Measurements from ENCODE around the gene DDX53. TPM values are rescaled to one million over a fixed set of nuclear protein-coding genes. Genes with fewer than 3 reads are reported as not detected.

DDX53 gene
- total RNA-seq (not detected), polyA plus RNA-seq (not detected)

- WGBS, 2 donors = 95% methylated on average over 23 of the region's 23 CpGs
- DNase-seq = no peak
- Histone ChIP-seq H3K36me3 (no peaks in the 10 kb centered on the region), H3K4me1 (no peaks in the 10 kb centered on the region), H3K9me3 (no peaks in the 10 kb centered on the region), H3K27ac (no peak within 1 kb of the TSS), H3K4me3 (no peak within 1 kb of the TSS), H3K27me3 (no peaks in the 10 kb centered on the region)
- intact Hi-C loops (cut with DNase I) = no loop called here
- TF ChIP-seq CTCF (IDR thresholded peaks at IDR 0.05) = no peak
- TF ChIP-seq POLR2AphosphoS5 (IDR thresholded peaks at IDR 0.05) = no peak
- no peak for TF ChIP-seq POLR2A (IDR thresholded peaks at IDR 0.05)
- TF ChIP-seq EP300 (IDR thresholded peaks at IDR 0.05) = no peak
These were observed at the start of gene DDX53 for GRCh38 chrX:22999696-23000223. Gene DDX53 (plus strand): TSS chrX:22999960. CDS start chrX:23000058, 98 bp downstream.

- intact Hi-C loops (cut with DNase I) = no loop called here
- no peak for DNase-seq
- H3K9me3 ChIP-seq = no peaks in the 10 kb centered on the region
- no peaks in the 10 kb centered on the region for H3K36me3 ChIP-seq
- 58 to 69% methylated on average over 5 of the region's 5 CpGs for WGBS, 2 donors
- no peak for TF ChIP-seq POLR2AphosphoS5 (IDR thresholded peaks at IDR 0.05)
- no peak for TF ChIP-seq CTCF (IDR thresholded peaks at IDR 0.05)
- TF ChIP-seq POLR2A (IDR thresholded peaks at IDR 0.05) = no peak
- no peak for TF ChIP-seq EP300 (IDR thresholded peaks at IDR 0.05)
- H3K27me3 ChIP-seq = no peaks in the 10 kb centered on the region
- no peak overlapping the region for H3K27ac ChIP-seq
- H3K4me3 ChIP-seq = no peak overlapping the region
- H3K4me1 ChIP-seq = peaks cover 0 to 4% (median 0%) of the 10 kb centered on the region in 4 donors
These were observed 49.2 kb upstream of the DDX53 start for GRCh38 chrX:22950269-22951266.

GRCh38 chrX:22952010-22952409 is 47.8 kb upstream of the DDX53 start:
- TF ChIP-seq CTCF (IDR thresholded peaks at IDR 0.05) (no peak), EP300 (IDR thresholded peaks at IDR 0.05) (no peak), POLR2AphosphoS5 (IDR thresholded peaks at IDR 0.05) (no peak), POLR2A (IDR thresholded peaks at IDR 0.05) (no peak)
- WGBS, 2 donors = 44 to 49% methylated on average over 6 of the region's 6 CpGs
- Histone ChIP-seq H3K27ac (no peak overlapping the region), H3K4me3 (no peak overlapping the region), H3K36me3 (no peaks in the 10 kb centered on the region), H3K4me1 (peaks cover 0 to 4% (median 0%) of the 10 kb centered on the region in 4 donors), H3K27me3 (no peaks in the 10 kb centered on the region), H3K9me3 (no peaks in the 10 kb centered on the region)
- no peak for DNase-seq
- intact Hi-C loops (cut with DNase I) = no loop called here

- intact Hi-C loops (cut with DNase I) = no loop called here
- Histone ChIP-seq H3K4me1 (peaks cover 0 to 4% (median 2%) of the 10 kb centered on the region in 4 donors), H3K4me3 (no peak overlapping the region), H3K27ac (no peak overlapping the region), H3K9me3 (no peaks in the 10 kb centered on the region), H3K27me3 (no peaks in the 10 kb centered on the region), H3K36me3 (no peaks in the 10 kb centered on the region)
- DNase-seq = no peak
- WGBS, 2 donors = 98 to 100% methylated on average over 2 of the region's 2 CpGs
- TF ChIP-seq POLR2A (IDR thresholded peaks at IDR 0.05) (no peak), POLR2AphosphoS5 (IDR thresholded peaks at IDR 0.05) (no peak)
These were observed 41.5 kb upstream of the DDX53 start for GRCh38 chrX:22958250-22958649.

- 80 to 83% methylated on average over 4 of the region's 4 CpGs for WGBS, 2 donors
- TF ChIP-seq POLR2AphosphoS5 (IDR thresholded peaks at IDR 0.05) (peak in 2 of 4 donors; percentile 26 to 39), EP300 (IDR thresholded peaks at IDR 0.05) (no peak)
- intact Hi-C loops (cut with DNase I) = no loop called here
- H3K27me3 ChIP-seq = no peaks in the 10 kb centered on the region
- no peak overlapping the region for H3K4me3 ChIP-seq
- no peaks in the 10 kb centered on the region for H3K36me3 ChIP-seq
- no peaks in the 10 kb centered on the region for H3K9me3 ChIP-seq
- H3K27ac ChIP-seq = peak overlapping the region in 2 of 4 donors; percentile 27 to 38
- DNase-seq = no peak
- peaks cover 0 to 4% (median 2%) of the 10 kb centered on the region in 4 donors for H3K4me1 ChIP-seq
These were observed 40.4 kb upstream of the DDX53 start for GRCh38 chrX:22959204-22959920.
